SK-N-SH (cell line): Measurements from ENCODE around the gene ZEB2. TPM values are rescaled to one million over a fixed set of nuclear protein-coding genes. Genes with fewer than 3 reads are reported as not detected.

Experiments used
- CTCF ChIA-PET: fragments of 300-600, 350-600 bp; formaldehyde crosslinking; extraction: SDS; loops from one replicate; lab custom pipeline; 2021; lab: Yijun Ruan, JAX
- POLR2A ChIA-PET: fragments of 350-600 bp; sonication (Branson Sonifier 250); formaldehyde crosslinking; extraction: SDS; loops from one replicate; lab custom pipeline; 2020; ENCODE audit warnings: antibody characterized with exemption, inconsistent platforms; lab: Yijun Ruan, JAX
- DNase-seq: peaks from one replicate; pipeline ENCODE4 v3.0.0; 2012
- H2AFZ ChIP-seq: fragments of 200-600 bp; sonication (generic); 2 replicates; pipeline ENCODE4 v1.8.1; 2016; ENCODE audit warnings: antibody characterized with exemption, mild to moderate bottlenecking, low read depth
- H3F3A ChIP-seq: fragments of 200-600 bp; sonication (generic); replicated peaks from 2 replicates; pipeline ENCODE3; 2016; ENCODE audit warnings: antibody characterized with exemption, mild to moderate bottlenecking; ENCODE audit not compliant: insufficient read depth
- H3K27ac ChIP-seq, 2 experiments: fragments of 200-500 bp in 1 of 2; fragments of 200-600 bp in 1 of 2; sonication (Bioruptor generic) in 1 of 2; sonication (generic), shearing (Covaris generic) in 1 of 2; 2 replicates each; pipeline versions ENCODE4 v1.5.1 to v1.6.1; 2014 to 2016; ENCODE audit warnings: low read depth in 2 of 2, inconsistent platforms in 1 of 2, low read length in 1 of 2, mild to moderate bottlenecking in 1 of 2, mixed read lengths in 1 of 2
- H3K27me3 ChIP-seq: fragments of 200-600 bp; sonication (generic), shearing (Covaris generic); 2 replicates; pipeline ENCODE4 v1.6.1; 2016; ENCODE audit warnings: mixed run types; ENCODE audit not compliant: insufficient read depth
- H3K36me3 ChIP-seq, 2 experiments: fragments of 200-500 bp in 1 of 2; fragments of 200-600 bp in 1 of 2; sonication (Bioruptor generic) in 1 of 2; sonication (generic) in 1 of 2; replicated peaks in 1 of 2; 2 replicates each; pipeline versions ENCODE3 to v1.5.1; 2014 to 2016; ENCODE audit warnings: low read length in 1 of 2, mild to moderate bottlenecking in 1 of 2; ENCODE audit not compliant: insufficient read depth in 2 of 2, control insufficient read depth in 1 of 2
- H3K4me1 ChIP-seq, 2 experiments: fragments of 200-500 bp in 1 of 2; fragments of 200-600 bp in 1 of 2; sonication (Bioruptor generic) in 1 of 2; sonication (generic), shearing (Covaris generic) in 1 of 2; 2 replicates each; pipeline versions ENCODE4 v1.5.1 to v1.6.1; 2014 to 2016; ENCODE audit warnings: low read depth in 1 of 2, low read length in 1 of 2, mixed run types in 1 of 2; ENCODE audit not compliant: insufficient read depth in 2 of 2, control insufficient read depth in 1 of 2
- H3K4me2 ChIP-seq: fragments of 200-600 bp; sonication (generic), shearing (Covaris generic); 2 replicates; pipeline ENCODE4 v1.6.1; 2017; ENCODE audit warnings: mixed run types
- H3K4me3 ChIP-seq, 2 experiments: fragments of 200-500 bp in 1 of 2; fragments of 200-600 bp in 1 of 2; sonication (Bioruptor generic) in 1 of 2; sonication (generic), shearing (Covaris generic) in 1 of 2; 2 replicates each; pipeline versions ENCODE4 v1.5.1 to v1.8.1; 2014 to 2016; ENCODE audit warnings: low read depth in 2 of 2, inconsistent platforms in 1 of 2, low read length in 1 of 2, mild to moderate bottlenecking in 1 of 2, mixed read lengths in 1 of 2, moderate library complexity in 1 of 2
- H3K79me2 ChIP-seq: fragments of 200-600 bp; sonication (generic); 2 replicates; pipeline ENCODE4 v1.8.1; 2017; ENCODE audit warnings: mild to moderate bottlenecking; ENCODE audit not compliant: insufficient read depth
- H3K9ac ChIP-seq: fragments of 200-600 bp; sonication (generic); 2 replicates; pipeline ENCODE4 v1.6.1; 2017; ENCODE audit warnings: mixed run types
- H3K9me2 ChIP-seq: fragments of 200-600 bp; sonication (generic); 2 replicates; pipeline ENCODE4 v1.6.1; 2017; ENCODE audit warnings: mixed run types
- H3K9me3 ChIP-seq: fragments of 200-600 bp; sonication (generic); 2 replicates; pipeline ENCODE4 v1.6.1; 2017; ENCODE audit warnings: mixed run types, mild to moderate bottlenecking, moderate library complexity
- H4K20me1 ChIP-seq: fragments of 200-600 bp; sonication (generic); 2 replicates; pipeline ENCODE4 v1.6.1; 2017; ENCODE audit warnings: mild to moderate bottlenecking, mixed run types; ENCODE audit not compliant: insufficient read depth
- ELF1 ChIP-seq: IDR thresholded peaks from 2 replicates; pipeline ENCODE4 v1.4.0; 2012
- EZH2phosphoT487 ChIP-seq: fragments of 200-600 bp; sonication (generic); IDR thresholded peaks from 2 replicates; pipeline ENCODE4 v1.6.1; 2017; ENCODE audit warnings: low read depth, mixed run types, mild to moderate bottlenecking, antibody characterized with exemption, moderate library complexity, borderline replicate concordance
- FOXJ3 ChIP-seq: sonication (generic); formaldehyde crosslinking; IDR thresholded peaks from 2 replicates; pipeline ENCODE4 v1.5.1; 2020; ENCODE audit warnings: mild to moderate bottlenecking, missing genetic modification reagents
- GABPA ChIP-seq: IDR thresholded peaks from 2 replicates; pipeline ENCODE4 v1.4.0; 2012; ENCODE audit warnings: low read depth, mild to moderate bottlenecking
- NFIC ChIP-seq: IDR thresholded peaks from 2 replicates; pipeline ENCODE4 v1.4.0; 2012; ENCODE audit warnings: borderline replicate concordance
- POLR2AphosphoS5 ChIP-seq: IDR thresholded peaks from 2 replicates; pipeline ENCODE4 v1.6.1; 2012; ENCODE audit warnings: low read depth, low read length
- SMC3 ChIP-seq: IDR thresholded peaks from 2 replicates; pipeline ENCODE4 v1.6.1; 2012; ENCODE audit warnings: low read depth, low read length, improper control_type of control experiment
- TAF1 ChIP-seq: IDR thresholded peaks from 2 replicates; pipeline ENCODE4 v1.6.1; 2012; ENCODE audit warnings: low read depth, mild to moderate bottlenecking, low read length, moderate library complexity, borderline replicate concordance
- WGBS: methylation state at CpG from one replicate; pipeline ENCODE4 v1.1.6; 2017; ENCODE audit warnings: low lambda C conversion rate; 5-methylcytosine and 5-hydroxymethylcytosine counted together
- polyA plus RNA-seq, 3 experiments: library from polyadenylated mRNA; depleted of rRNA; stranded (reverse); fragments of >200 nt; gene quantifications; 2 replicates each; pipeline ENCODE4 v1.2.3, GENCODE V29; 2012
- TF ChIP-seq, protein P1 (sequence below): fragments of 150-350 bp; IDR thresholded peaks from 2 replicates; pipeline ENCODE4 v1.6.1; 2016; ENCODE audit warnings: mild to moderate bottlenecking, low read depth, low read length
- TF ChIP-seq, protein P2 (sequence below): IDR thresholded peaks from 2 replicates; pipeline ENCODE4 v1.6.1; 2012; ENCODE audit warnings: mild to moderate bottlenecking, low read depth, low read length, moderate library complexity
- TF ChIP-seq, protein P3 (sequence below): IDR thresholded peaks from 2 replicates; pipeline ENCODE4 v1.4.0; 2012; ENCODE audit warnings: low read depth, borderline replicate concordance
- TF ChIP-seq, protein P4 (sequence below): fragments of 150-350 bp; IDR thresholded peaks from 2 replicates; pipeline ENCODE4 v1.6.1; 2017; ENCODE audit warnings: antibody characterized with exemption, low read length, low read depth, borderline replicate concordance

The ZEB2 gene
- polyA plus RNA-seq, 1 of the 3 experiments (the other 2 are of a cell fraction): 16.3 TPM

DNA sequence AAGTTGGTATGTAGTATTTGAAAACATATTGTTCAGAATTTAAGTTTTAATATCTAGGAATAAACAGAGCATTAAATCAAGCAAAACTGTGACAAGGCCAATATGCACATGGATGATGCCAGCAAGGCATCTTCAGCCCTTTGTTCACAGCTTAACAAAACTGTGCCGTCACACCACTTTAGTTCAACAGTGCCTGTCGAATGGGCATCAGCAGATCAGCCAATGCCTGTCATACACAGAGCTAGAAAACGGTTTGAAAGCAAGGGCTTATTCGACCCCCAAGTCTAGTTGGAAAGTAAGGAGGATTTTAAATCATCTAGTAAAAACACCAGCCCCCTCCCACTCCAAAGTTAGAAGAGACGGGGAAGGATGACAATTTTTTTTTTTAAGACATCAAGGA is 16.7 kb downstream of the ZEB2 start:
- no peak for DNase-seq
- Histone ChIP-seq H2AFZ (no peak overlapping the region), H3K9me2 (no peaks in the 10 kb centered on the region), H3K4me2 (no peak overlapping the region), H4K20me1 (peaks cover 50% of the 10 kb centered on the region; the same call in 1 of the 2 replicates), H3K79me2 (peaks cover 100% of the 10 kb centered on the region), H3K27ac (no peak overlapping the region), H3K27me3 (no peaks in the 10 kb centered on the region)
- CTCF ChIA-PET: interaction anchor here (1.0 kb wide), 1 partner anchor 170 kb away, joined by 3 read pairs; no protein-coding TSS in a partner anchor
- TF ChIP-seq, protein P1, sequence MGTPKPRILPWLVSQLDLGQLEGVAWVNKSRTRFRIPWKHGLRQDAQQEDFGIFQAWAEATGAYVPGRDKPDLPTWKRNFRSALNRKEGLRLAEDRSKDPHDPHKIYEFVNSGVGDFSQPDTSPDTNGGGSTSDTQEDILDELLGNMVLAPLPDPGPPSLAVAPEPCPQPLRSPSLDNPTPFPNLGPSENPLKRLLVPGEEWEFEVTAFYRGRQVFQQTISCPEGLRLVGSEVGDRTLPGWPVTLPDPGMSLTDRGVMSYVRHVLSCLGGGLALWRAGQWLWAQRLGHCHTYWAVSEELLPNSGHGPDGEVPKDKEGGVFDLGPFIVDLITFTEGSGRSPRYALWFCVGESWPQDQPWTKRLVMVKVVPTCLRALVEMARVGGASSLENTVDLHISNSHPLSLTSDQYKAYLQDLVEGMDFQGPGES: no peak
- TF ChIP-seq EZH2phosphoT487 (no peak), GABPA (no peak), TAF1 (no peak), SMC3 (no peak), ELF1 (no peak), FOXJ3 (CRISPR knock-in tag) (no peak)
- TF ChIP-seq, protein P2, sequence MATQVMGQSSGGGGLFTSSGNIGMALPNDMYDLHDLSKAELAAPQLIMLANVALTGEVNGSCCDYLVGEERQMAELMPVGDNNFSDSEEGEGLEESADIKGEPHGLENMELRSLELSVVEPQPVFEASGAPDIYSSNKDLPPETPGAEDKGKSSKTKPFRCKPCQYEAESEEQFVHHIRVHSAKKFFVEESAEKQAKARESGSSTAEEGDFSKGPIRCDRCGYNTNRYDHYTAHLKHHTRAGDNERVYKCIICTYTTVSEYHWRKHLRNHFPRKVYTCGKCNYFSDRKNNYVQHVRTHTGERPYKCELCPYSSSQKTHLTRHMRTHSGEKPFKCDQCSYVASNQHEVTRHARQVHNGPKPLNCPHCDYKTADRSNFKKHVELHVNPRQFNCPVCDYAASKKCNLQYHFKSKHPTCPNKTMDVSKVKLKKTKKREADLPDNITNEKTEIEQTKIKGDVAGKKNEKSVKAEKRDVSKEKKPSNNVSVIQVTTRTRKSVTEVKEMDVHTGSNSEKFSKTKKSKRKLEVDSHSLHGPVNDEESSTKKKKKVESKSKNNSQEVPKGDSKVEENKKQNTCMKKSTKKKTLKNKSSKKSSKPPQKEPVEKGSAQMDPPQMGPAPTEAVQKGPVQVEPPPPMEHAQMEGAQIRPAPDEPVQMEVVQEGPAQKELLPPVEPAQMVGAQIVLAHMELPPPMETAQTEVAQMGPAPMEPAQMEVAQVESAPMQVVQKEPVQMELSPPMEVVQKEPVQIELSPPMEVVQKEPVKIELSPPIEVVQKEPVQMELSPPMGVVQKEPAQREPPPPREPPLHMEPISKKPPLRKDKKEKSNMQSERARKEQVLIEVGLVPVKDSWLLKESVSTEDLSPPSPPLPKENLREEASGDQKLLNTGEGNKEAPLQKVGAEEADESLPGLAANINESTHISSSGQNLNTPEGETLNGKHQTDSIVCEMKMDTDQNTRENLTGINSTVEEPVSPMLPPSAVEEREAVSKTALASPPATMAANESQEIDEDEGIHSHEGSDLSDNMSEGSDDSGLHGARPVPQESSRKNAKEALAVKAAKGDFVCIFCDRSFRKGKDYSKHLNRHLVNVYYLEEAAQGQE: no peak
- TF ChIP-seq, protein P3, sequence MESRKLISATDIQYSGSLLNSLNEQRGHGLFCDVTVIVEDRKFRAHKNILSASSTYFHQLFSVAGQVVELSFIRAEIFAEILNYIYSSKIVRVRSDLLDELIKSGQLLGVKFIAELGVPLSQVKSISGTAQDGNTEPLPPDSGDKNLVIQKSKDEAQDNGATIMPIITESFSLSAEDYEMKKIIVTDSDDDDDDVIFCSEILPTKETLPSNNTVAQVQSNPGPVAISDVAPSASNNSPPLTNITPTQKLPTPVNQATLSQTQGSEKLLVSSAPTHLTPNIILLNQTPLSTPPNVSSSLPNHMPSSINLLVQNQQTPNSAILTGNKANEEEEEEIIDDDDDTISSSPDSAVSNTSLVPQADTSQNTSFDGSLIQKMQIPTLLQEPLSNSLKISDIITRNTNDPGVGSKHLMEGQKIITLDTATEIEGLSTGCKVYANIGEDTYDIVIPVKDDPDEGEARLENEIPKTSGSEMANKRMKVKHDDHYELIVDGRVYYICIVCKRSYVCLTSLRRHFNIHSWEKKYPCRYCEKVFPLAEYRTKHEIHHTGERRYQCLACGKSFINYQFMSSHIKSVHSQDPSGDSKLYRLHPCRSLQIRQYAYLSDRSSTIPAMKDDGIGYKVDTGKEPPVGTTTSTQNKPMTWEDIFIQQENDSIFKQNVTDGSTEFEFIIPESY: no peak
- TF ChIP-seq, all 33 proteins: peak for 0
- no peaks in the 10 kb centered on the region for H3K9me3 ChIP-seq
- peaks cover 4 to 24% of the 10 kb centered on the region in 2 experiments for H3K36me3 ChIP-seq
- WGBS: 95% methylated on average over 5 of the region's 5 CpGs
- no peak overlapping the region for H3K4me3 ChIP-seq
- no peak overlapping the region for H3K9ac ChIP-seq
- peaks cover 4% of the 10 kb centered on the region for H3F3A ChIP-seq
- POLR2A ChIA-PET: no interaction called here
- H3K4me1 ChIP-seq: peaks cover 25 to 35% of the 10 kb centered on the region in 2 experiments

DNA sequence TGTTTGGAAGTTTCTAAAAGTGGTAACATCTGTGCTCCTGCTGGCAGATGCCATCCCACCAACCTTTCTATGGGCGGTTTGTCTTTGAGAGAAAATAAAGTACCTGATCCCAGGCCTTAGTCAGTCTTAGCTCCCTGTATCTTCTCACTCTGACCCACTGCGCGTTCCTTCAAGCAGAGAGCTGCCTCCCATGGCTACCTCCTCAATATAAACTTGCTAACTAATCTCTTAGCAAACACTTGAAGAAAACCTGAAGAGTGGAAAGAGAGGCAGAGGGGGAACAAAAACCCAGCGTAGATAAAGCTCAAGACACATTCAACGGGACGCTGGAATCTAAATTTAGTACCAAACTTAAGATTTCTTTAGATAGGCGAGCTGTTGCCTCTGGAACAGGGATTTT is 17.6 kb downstream of the ZEB2 start:
- DNase-seq: no peak
- CTCF ChIA-PET: no interaction called here
- H2AFZ ChIP-seq: no peak overlapping the region
- peaks cover 95% of the 10 kb centered on the region for H3K79me2 ChIP-seq
- H3K9me3 ChIP-seq: no peaks in the 10 kb centered on the region
- H3K4me2 ChIP-seq: no peak overlapping the region
- H3K9me2 ChIP-seq: no peaks in the 10 kb centered on the region
- H3K4me1 ChIP-seq: peaks cover 21 to 27% of the 10 kb centered on the region in 2 experiments
- H3K27me3 ChIP-seq: no peaks in the 10 kb centered on the region
- peaks cover 4 to 21% of the 10 kb centered on the region in 2 experiments for H3K36me3 ChIP-seq
- H4K20me1 ChIP-seq: peaks cover 46% of the 10 kb centered on the region
- H3K9ac ChIP-seq: no peak overlapping the region
- POLR2A ChIA-PET: no interaction called here
- TF ChIP-seq, protein P4, sequence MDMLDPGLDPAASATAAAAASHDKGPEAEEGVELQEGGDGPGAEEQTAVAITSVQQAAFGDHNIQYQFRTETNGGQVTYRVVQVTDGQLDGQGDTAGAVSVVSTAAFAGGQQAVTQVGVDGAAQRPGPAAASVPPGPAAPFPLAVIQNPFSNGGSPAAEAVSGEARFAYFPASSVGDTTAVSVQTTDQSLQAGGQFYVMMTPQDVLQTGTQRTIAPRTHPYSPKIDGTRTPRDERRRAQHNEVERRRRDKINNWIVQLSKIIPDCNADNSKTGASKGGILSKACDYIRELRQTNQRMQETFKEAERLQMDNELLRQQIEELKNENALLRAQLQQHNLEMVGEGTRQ: no peak
- TF ChIP-seq POLR2AphosphoS5 (no peak), NFIC (no peak), FOXJ3 (CRISPR knock-in tag) (no peak)
- no peak overlapping the region; a peak in 1 of 4 replicates for H3K27ac ChIP-seq
- WGBS: 95% methylated on average over 7 of the region's 7 CpGs
- peaks cover 4% of the 10 kb centered on the region for H3F3A ChIP-seq
- H3K4me3 ChIP-seq: no peak overlapping the region
